SW 1271 (cell line): Measurements from ENCODE around the gene CHFR.
"Not testable (repeated sequence)": the region's sequence is repeated elsewhere in the genome, so short reads cannot be mapped to it uniquely, and the experiment has no call there.

Experiments
- DNase-seq, 2 experiments: peaks; one replicate each; lab custom pipeline; 2025; lab: John Stamatoyannopoulos, UW

The CHFR gene, protein sequence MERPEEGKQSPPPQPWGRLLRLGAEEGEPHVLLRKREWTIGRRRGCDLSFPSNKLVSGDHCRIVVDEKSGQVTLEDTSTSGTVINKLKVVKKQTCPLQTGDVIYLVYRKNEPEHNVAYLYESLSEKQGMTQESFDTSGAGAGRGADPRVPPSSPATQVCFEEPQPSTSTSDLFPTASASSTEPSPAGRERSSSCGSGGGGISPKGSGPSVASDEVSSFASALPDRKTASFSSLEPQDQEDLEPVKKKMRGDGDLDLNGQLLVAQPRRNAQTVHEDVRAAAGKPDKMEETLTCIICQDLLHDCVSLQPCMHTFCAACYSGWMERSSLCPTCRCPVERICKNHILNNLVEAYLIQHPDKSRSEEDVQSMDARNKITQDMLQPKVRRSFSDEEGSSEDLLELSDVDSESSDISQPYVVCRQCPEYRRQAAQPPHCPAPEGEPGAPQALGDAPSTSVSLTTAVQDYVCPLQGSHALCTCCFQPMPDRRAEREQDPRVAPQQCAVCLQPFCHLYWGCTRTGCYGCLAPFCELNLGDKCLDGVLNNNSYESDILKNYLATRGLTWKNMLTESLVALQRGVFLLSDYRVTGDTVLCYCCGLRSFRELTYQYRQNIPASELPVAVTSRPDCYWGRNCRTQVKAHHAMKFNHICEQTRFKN

DNA sequence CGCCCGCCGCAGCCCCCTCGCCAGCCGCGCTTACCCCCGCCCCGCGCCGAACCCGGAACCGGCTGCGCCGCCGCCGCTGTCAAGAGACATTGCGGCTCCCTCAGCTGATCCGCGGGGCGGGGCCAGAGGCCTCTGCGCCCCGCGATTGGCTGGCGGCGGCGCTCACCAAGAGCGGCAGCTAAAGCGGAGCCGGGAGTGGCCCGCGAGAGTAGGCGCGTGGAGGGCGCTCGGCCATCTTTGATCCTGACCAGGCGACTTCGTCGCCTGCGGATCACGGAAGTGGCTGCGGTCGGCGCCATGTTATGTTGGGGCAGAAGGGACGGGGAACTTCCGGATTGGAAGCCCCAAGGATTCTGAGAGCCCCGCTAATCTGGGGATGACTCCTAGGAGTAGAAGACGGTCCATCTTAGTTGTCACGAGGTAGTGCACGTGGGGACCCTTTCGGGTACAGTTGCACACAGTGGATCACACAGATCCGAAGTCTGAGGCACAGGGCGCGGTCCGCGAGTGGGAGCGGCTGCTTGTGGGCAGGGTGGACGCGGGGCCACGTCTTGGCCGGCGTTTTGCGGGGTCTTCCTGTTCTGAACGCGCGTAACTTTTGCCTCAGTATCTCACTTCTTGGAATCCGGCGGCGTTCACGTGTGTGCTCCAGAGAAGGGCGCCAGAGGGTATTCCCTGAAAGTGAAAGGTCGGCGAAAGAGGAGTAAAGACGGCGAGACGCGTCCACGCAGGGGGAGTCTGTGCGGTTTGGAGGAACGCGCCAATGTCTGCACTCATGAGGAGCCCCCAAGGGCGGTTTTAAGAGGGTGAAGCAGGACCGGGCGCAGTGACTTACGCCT lies at the start of gene CHFR:
Gene CHFR (minus strand): TSS at position 93 of the 839 bp plus-strand sequence. CDS start 277 bp downstream, outside the sequence.
- peak; percentile 88 to 90 for DNase-seq

DNA sequence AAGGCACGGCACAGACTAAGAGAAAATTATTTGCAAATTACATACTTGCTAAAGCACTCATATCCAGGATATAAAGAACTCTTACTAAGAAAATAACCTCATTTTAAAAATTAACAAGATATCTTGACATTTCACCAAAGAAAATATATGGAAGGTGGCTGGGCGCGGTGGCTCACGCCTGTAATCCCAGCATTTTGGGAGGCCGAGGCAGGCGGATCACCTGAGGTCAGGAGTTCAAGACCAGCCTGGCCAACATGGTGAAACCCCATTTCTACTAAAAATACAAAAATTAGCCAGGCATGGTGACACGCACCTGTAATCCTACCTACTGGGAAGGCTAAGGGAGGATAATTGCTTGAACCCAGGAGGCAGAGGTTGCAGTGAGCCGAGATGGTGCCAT lies 49.5 kb upstream of the CHFR start:
- DNase-seq = not testable (repeated sequence)

DNA sequence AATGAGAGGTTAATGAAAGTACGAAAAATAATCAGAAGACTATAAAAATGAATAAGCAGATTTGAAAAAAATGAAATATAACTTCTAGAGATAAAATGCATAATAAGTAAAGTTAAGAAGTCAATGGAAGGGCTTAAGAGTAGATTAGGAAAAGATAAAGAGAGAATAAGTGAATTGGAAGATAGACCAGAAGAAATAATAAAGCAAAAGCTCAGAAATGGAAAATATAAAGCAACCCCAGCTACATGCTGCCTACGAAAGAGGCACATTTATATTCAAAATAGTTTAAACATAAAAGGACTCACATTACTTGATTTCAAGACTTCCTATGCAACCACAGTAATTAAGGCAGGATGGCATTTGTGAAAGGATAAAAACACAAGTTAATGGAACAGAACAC lies 48.8 kb upstream of the CHFR start:
- DNase-seq = no peak

DNA sequence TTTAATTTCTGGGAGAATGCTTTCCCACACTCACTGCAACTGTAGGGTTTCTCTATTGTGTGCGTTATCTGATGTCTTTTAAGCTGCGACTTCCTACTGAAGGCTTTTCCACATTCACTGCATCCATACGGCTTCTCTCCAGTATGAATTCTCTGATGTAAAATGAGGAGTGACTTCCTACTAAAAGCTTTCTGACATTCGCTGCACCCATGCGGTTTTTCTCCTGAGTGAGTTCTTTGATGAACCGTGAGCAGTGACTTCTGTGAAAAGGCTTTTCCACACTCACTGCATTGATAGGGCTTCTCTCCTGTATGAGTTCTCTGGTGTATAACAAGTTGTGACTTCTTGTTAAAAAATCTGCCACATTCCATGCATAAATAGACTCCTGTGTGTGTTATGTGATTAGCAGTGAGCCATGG lies 39.0 kb upstream of the CHFR start:
- DNase-seq = no peak

DNA sequence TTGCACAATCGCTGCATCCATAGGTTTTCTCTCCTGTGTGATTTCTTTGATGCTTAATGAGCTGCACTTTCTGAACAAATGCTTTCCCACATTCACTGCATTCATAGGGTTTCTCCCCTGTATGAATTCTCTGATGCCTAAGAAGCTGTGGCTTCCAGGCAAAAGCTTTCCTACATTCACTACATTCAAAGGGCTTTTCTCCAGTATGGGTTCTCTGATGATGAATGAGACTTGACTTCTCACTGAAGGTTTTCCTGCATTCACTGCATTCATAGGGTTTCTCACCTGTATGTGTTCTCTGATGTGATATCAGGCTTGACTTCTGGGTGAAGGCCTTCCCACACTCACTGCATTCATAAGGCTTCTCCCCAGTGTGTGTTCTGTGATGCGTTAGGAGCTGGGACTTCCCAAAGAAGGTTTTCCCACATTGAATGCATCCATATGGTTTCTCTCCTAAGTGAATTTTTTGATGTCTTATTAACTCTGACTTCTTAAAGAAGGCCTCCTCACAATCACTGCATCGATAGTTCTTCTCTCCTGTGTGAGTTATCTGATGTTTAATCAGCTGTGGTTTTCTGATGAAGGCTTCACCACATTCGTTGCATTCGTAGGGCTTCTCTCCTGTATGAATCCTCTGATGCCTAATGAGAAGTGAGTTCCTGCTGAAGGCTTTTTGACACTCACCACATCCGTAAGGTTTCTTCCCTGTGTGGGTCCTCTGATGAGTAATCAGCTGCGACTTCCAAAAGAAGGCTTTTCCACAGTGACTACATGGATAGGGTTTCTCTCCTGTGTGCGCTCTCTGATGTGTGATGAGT lies 38.4 kb upstream of the CHFR start:
- no peak for DNase-seq

DNA sequence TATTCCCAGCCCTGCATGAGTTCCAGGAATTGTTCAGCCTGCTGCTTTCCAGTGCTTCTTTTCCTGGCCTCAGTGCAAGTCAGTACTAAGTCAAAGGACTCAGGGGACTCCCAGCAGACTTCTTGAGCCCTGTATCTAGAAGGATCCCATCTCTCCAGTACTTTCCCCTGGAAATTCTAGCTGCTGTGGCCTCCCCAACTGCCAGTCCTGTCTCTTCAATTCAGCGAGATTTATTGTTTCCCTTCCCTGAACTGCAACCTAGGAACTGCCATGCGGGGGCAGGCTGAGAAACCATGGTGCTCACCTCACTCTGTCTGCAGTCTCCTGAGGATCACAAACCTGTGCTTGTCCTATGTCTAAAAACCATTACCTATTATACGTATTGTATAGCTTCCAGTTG lies 37.0 kb upstream of the CHFR start:
- no peak for DNase-seq

DNA sequence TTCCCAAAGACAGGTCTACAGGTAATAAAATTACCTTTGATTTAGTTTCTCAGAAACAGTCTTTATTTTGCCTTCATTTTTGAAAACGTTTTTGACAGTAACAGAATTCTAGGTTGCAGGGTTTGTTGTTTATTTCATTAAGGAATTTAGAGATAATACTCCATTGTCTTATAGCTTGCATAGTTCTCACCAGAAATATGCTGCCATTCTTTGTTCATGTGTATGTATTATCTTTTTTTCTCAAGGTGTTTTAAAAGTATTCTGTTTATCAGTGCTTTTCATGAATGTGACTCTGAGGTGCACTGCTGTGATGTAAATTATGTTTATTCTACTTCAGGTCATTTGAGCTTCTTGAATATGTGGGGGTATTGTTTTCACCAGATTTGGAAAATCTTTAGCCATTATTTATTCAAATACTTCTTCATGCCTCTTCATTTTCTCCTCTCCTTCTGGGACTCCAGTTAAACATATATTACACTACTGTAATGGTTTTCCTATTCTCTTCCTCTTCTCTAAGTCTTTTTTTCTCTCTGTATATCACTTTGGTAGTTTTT lies 36.0 kb upstream of the CHFR start:
- DNase-seq = no peak

DNA sequence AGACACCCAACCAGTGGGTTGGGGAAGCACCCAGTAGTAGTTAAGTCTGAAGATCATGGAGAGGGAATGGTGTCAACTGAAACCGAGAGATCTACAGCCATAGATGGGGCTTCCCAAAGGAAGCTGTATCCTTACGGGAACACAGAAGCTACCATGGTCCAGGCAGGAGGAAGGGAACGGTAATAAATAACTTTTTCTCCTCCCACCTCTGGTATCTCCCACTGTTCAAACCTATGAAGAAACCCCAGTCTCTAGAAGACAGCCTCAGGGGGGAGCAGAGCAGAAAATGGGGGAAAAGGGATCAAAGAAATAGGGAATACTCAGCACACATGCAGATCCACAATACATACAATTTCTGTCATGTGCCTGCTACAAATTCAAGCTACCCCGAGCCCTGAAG lies 35.3 kb upstream of the CHFR start:
- DNase-seq = no peak

DNA sequence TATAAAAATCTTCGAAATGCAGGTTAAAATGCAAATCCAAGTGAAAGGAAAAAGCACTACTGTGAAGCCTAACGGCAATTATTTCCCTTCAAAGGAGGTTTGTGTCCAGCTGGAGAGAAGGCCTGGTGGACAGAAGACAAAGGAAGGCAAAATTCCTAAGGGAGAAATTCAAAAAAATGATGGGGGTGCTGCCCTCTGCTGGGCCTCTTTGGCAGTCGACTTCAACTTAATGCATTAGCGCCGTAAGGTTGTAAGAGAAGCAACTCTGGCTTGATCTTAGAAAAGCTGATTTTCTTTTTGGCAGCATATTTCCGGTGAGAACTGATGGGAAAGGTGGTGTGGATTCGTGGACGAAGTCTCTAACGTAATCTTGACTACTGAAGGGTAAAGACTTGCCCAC lies 34.3 kb upstream of the CHFR start:
- no peak for DNase-seq

DNA sequence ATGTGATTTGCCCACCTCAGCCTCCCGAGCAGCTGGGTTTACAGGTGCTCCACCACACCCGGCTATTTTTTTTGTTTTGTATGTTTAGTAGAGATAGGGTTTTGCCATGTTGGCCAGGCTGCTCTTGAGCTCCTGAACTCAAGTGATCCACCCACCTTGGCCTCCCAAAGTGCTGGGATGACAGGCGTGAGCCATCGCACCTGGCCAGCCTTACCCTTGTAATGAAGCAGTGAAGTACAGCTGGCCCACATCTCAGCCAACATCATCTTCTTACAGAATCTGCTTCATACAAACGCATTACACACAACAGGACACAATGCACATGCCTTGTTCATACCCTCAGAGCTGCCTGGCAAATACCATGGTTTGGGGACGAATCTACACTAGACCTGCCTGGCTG lies 31.3 kb upstream of the CHFR start:
- DNase-seq = no peak

DNA sequence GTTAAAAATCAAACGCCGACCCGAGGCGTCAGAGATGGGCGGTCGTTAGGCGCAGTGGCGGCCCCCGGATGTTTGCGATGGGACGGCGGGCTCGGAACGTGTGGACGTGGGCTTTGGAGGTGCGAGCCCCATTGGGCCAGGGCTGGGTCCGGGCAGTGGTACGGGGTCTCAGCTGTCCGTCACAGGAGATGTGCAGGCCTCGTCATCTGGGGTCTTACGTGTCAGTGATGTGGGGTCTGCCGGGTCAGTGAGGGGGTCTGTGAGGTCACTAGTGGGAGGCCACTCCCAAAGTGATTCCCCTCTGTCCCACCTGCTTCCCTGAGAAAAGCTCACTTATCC lies 21.6 kb upstream of the CHFR start:
- no peak for DNase-seq

DNA sequence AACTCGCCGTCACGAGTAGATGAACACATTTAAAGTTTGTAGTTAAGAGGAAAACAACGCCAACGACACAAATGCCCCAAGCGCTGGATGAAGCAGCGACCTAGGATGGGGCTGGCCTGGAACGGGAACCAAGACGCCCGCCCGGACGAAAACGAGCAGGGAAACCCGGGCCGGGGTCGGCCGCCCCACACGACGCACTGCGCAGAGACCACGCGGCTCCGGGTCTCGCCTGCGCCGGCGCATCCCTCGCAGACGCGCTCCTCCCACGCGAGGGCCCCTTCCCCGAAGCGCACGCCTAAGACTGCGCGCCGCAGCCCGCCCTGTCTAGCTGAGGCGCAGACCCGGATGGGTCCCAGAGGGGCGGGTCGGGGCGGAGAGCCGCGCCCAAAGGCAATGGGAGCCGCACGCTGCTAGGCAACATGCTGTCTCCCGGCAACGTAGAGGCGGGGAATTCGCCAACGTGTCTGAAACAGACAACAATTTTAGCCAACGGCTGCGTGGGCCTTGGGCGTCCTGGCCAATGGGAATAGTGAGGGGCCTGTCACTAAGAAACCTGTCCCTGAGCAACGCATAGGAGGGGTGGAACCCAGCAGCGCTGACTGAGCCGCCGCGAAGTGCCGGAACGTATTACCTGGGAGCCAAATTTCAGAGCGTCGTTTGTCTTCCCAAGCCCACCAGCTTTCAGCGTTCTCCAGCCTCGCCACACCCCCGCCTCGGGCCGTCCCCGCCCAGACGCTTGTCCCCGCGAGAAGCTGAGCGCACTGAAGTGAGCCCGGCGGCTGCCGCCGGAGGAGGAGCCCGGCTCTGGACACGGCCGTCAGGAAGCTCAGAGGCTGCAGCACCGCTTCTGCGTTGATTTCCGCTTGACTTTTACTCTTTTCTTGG lies 21.0 kb upstream of the CHFR start:
- peak; percentile 97 to 98 for DNase-seq

DNA sequence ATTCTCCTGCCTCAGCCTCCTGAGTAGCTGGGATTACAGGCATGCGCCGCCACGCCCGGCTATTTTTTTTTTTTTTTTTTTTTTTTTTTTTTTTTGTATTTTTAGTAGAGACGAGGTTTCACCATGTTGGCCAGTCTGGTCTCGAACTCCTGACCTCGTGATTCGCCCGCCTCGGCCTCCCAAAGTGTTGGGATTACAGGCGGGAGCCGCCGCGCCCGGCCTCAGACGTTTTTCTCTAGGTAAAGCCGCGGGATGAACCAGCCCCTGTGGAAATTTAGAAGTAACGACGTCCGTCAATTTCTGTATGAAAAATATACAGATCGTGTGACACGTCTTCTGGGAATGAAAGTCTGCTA lies 20.4 kb upstream of the CHFR start:
- DNase-seq = not testable (repeated sequence)

DNA sequence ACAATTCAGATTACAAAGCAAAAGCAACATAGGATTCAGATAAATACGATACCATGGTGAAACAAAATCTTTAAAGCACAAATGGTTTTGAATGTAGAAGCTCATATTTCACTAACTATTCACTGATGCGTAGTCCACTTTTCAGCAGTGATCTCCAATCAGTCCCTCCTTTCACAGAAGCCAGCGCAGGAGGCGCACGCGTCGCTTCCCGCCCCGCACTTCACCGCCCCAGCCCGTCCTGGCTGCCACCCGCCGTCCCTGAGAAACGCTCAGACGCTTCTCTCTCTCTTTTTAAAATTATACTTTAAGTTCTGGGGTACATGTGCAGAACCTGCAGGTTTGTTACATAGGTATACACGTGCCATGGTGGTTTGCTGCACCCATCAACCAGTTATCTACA lies 19.8 kb upstream of the CHFR start:
- no peak for DNase-seq

DNA sequence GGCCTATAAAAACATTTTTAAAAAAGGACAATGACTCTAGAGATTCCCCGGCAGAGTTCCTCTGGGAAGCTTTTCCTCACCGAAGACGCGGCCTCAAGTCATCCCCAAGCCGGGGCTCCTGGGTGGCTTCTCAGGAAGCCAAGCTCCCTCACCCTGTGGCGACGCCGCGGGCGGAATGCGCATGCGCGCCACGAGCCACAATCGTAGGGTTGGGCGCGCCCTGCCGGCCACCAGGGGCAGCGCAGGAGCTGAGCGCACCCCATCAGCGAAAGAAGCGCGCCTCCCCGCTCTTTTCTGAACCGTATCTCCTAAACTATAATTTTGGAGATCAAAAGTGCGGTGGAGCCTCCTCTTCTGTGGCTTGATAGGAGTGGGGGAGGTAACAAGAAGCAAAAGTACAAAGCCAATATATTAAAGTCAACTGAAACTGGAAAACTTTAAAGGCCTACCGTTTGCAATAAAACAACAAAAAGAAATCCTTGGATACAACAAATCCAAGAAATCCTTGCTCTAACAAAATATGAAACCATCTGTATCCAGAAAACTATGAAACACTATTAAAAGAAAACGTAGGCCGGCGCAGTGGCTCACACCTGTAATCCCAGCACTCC lies 17.4 kb upstream of the CHFR start:
- DNase-seq = no peak

DNA sequence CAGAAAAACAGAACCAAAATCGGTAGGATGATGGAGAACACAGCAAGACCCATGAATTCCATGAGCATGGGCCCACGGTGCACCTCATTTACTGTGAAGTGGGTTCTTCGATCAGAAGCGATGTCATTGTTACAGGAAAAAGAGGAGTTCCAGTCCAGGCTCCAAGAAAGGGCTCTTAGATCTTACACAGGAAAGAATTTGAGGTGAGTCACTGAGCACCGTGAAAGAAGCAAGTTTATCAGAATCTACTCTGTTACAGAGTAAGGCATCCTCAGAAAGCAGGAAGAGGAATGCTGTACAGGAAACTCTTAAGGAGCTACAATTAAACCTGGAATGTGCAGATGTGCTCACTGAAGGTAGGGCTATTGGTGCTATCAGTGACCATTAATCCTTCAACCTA lies 11.6 kb upstream of the CHFR start:
- DNase-seq = no peak

DNA sequence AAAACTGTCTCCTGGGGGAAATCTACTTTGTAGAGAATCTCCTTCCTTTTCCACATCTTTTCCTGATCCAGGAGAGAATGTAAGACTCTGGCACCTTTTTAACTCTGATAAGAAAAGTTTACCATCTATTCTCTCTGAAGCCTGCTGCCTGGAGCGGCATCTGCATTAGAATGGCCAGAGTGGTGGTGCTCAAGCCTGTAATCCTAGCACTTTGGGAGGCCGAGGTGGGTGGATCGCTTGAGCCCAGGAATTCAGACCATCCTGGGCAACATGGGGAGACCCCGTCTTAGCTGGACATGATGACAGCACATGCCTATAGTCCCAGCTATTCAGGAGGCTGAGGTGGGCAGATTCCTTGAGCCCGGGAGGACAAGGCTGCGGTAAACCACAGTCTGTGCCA lies 1.4 kb upstream of the CHFR start:
- no peak for DNase-seq

DNA sequence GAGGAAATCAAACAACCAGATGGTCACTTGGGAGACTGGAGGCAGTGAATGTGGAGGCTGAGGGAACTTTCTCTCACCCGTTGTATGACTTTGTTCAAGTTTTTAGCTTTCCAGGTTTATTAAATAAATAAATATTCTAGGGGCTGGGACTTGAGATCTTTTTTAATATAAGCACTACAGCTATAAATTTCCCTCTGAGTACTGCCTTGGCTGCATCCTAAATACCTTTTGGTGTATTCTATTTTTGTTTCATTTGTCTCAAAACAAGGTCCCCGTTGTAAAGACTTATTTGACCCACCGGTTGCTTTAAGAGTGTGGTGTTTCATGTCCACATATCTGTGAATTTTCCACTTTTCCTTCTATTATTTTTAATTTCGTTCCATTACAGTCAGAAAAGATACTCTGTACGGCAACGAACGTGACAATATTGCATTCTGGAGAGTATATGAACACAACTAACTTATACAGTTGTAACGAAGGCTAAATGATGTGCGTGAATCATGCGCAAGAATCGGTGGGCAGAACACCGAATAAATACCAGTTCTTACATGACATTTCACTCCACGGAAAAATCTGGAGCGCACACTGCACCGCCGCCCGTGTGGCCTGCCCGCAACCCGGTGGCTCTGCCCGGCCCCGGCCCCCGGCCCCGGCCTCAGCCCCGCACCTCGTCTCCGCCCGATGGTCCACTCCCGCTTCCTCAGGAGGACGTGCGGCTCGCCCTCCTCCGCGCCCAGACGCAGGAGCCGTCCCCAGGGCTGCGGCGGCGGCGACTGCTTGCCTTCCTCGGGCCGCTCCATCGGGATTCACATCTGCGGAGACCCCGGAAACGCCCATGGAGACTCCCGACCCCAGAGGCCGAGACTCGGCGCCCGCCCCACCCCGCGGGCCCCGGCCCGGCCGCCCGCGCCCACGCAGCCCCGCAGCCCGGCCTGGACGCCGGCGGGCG lies 602 bp downstream of the CHFR start:
- no peak for DNase-seq

DNA sequence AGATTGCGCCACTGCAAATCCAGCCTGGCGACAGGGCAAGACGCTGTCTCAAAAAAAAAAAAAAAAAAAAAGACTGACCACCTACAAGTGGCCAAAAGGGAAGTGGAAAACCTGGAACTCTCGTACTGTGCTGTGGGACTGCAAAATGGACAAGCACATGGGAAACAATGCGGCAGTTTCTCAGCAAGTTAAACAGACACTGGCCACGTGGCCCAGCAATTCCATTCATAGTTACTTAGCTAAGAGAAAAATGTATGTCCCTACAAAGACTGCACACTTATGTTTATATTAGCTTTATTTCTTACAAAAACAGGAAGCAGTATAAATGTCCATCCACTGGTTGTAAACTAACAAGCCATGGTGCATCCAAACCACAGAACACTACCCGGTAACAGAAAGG lies 5.6 kb downstream of the CHFR start:
- no peak for DNase-seq
